Right lobe of liver (tissue), 6 donors: ENCODE measurements around the gene C2orf81. TPM values are rescaled to one million over a fixed set of nuclear protein-coding genes. Genes with fewer than 3 reads are reported as not detected.
A peak's percentile ranks its signal among the peaks of the same experiment; 100 is the strongest.

Experiments
- ATAC-seq, 4 donors: fragments of 200-7000 bp; cut with Tn5 transposase; one replicate each; pipeline ENCODE4 v1.9.1; 2020; ENCODE audit warnings: mild to moderate bottlenecking in 4 of 4, moderate library complexity in 4 of 4
- DNase-seq, 3 donors: peaks; one replicate each; pipeline ENCODE4 v3.0.0-alpha.2; 2020
- H3K27ac ChIP-seq, 3 donors: fragments of 200-600 bp; one replicate each; pipeline ENCODE4 v1.8.0; 2022
- H3K27me3 ChIP-seq, 2 donors: fragments of 200-600 bp; one replicate each; pipeline ENCODE4 v1.8.0; 2022
- H3K36me3 ChIP-seq, 4 donors: fragments of 200-600 bp; sonication (generic) in 1 of 4; one replicate each; pipeline versions ENCODE4 v1.5.1 to v1.8.0; 2017 to 2022; ENCODE audit warnings: control low read depth in 1 of 4
- H3K4me1 ChIP-seq, 4 donors: fragments of 200-600 bp; sonication (generic) in 1 of 4; one replicate each; pipeline versions ENCODE4 v1.5.1 to v1.8.0; 2017 to 2022; ENCODE audit warnings: control low read depth in 1 of 4
- H3K4me3 ChIP-seq, 3 donors: fragments of 200-600 bp; one replicate each; pipeline ENCODE4 v1.8.0; 2022
- H3K9me3 ChIP-seq, 4 donors: fragments of 200-600 bp; sonication (generic) in 1 of 4; one replicate each; pipeline versions ENCODE4 v1.5.1 to v1.8.0; 2017 to 2022; ENCODE audit warnings: control low read depth in 1 of 4
- POLR2A ChIP-seq: fragments of 450-650 bp; IDR thresholded peaks from one replicate; pipeline ENCODE4 v1.6.1; 2017; ENCODE audit warnings: antibody characterized with exemption, mild to moderate bottlenecking
- WGBS: methylation state at CpG from one replicate; pipeline ENCODE4 v1.1.6; 2018; ENCODE audit warnings: low coverage, low lambda C conversion rate; ENCODE audit not compliant: insufficient coverage; ENCODE audit errors: missing lambda C conversion rate; 5-methylcytosine and 5-hydroxymethylcytosine counted together
- intact Hi-C, 2 donors: fragments of 100-400 bp; cut with DNase I; formaldehyde crosslinking; loops; one replicate each; pipeline versions ENCODE4 v1.11.2 to v1.14.1; 2022
- total RNA-seq, 6 experiments: library from RNA; depleted of rRNA in 2 of 6; stranded (reverse); fragments of >200 nt in 2 of 6; fragmentation: NEBNext Ultra II Directional in 3 of 6; extraction: Animal tissue kit (Norgen Biotek cat#: 25700) in 3 of 6; gene quantifications; one replicate each; pipeline versions ENCODE4 v1.1.0 to v1.2.4, GENCODE V29; 2016 to 2023
- TF ChIP-seq, protein P1 (sequence below), 4 donors: fragments of 200-600 bp in 3 of 4; fragments of 450-650 bp in 1 of 4; IDR thresholded peaks; one replicate each; pipeline versions ENCODE4 v1.5.1 to v1.8.0; 2016 to 2022; ENCODE audit warnings: antibody characterized with exemption in 4 of 4, mild to moderate bottlenecking in 2 of 4
- donor health status: DM: no; HTN: yes; CAD: no.
- donor health status: DM: no; HTN: no; CAD: no.
- donor health status: DM: no; HTN: no; CAD: no.
- donor health status: DM: no; HTN: yes; CAD: no.
- donor health status: DM: no; HTN: yes; CAD: no.

Gene C2orf81
- total RNA-seq, 6 experiments from 2014 or later: 0.18 to 0.56 (median 0.31) TPM; not detected in 1

DNA sequence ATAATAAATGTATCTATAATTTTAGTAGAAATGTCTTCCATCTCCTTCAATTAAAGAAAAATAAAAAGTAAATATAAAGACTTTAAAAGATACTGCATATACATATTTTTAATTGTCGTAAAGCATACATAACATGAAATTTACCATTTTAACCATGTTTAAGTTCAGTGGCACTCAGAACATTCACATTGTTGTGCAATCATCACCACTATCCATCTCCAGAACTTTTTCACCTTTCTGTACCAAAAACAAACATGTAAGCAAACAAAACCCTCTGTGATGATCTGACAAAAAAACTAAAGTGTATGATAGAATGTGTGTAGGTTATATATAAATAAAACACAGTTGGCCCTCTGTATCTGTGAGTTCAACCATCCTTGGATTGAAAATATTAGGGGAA is 27.9 kb downstream of the C2orf81 start:
- ATAC-seq: no peak
- no peak for DNase-seq
- TF ChIP-seq, protein P1, sequence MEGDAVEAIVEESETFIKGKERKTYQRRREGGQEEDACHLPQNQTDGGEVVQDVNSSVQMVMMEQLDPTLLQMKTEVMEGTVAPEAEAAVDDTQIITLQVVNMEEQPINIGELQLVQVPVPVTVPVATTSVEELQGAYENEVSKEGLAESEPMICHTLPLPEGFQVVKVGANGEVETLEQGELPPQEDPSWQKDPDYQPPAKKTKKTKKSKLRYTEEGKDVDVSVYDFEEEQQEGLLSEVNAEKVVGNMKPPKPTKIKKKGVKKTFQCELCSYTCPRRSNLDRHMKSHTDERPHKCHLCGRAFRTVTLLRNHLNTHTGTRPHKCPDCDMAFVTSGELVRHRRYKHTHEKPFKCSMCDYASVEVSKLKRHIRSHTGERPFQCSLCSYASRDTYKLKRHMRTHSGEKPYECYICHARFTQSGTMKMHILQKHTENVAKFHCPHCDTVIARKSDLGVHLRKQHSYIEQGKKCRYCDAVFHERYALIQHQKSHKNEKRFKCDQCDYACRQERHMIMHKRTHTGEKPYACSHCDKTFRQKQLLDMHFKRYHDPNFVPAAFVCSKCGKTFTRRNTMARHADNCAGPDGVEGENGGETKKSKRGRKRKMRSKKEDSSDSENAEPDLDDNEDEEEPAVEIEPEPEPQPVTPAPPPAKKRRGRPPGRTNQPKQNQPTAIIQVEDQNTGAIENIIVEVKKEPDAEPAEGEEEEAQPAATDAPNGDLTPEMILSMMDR (IDR thresholded peaks at IDR 0.05): no peak
- no peak for TF ChIP-seq POLR2A
- H3K27me3 ChIP-seq: no peaks in the 10 kb centered on the region
- no peaks in the 10 kb centered on the region for H3K9me3 ChIP-seq
- H3K4me1 ChIP-seq: peaks cover 0 to 22% (median 10%) of the 10 kb centered on the region in 4 donors
- intact Hi-C loops: no loop called here
- no peak overlapping the region for H3K4me3 ChIP-seq
- WGBS: 55% methylated on average over 1 of the region's 1 CpG
- H3K27ac ChIP-seq: no peak overlapping the region
- no peaks in the 10 kb centered on the region for H3K36me3 ChIP-seq

DNA sequence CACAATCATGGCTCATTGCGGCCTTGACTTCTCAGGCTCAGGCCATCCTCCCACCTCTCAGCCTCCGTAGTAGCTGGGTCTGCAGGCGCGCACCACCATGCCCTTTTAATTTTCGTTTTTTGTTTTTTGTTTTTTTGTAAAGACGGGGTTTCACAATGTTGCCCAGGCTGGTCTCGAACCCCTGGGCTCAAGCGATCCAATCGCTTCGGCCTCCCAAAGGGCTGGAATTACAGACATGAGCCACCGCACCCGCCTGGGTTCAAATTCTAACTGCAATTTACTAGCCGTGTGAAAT is 29.0 kb downstream of the C2orf81 start:
- no peak for TF ChIP-seq POLR2A
- TF ChIP-seq, protein P1 (IDR thresholded peaks at IDR 0.05): no peak
- WGBS: 55% methylated on average over 13 of the region's 13 CpGs
- Histone ChIP-seq H3K27ac (no peak overlapping the region), H3K36me3 (no peaks in the 10 kb centered on the region), H3K9me3 (no peaks in the 10 kb centered on the region), H3K4me3 (peak overlapping the region in 2 of 3 donors; percentile 84 to 92), H3K27me3 (no peaks in the 10 kb centered on the region), H3K4me1 (peaks cover 0 to 22% (median 10%) of the 10 kb centered on the region in 4 donors)
- ATAC-seq: peak in 1 of 4 donors; percentile 9
- intact Hi-C loops: no loop called here
- no peak for DNase-seq

DNA sequence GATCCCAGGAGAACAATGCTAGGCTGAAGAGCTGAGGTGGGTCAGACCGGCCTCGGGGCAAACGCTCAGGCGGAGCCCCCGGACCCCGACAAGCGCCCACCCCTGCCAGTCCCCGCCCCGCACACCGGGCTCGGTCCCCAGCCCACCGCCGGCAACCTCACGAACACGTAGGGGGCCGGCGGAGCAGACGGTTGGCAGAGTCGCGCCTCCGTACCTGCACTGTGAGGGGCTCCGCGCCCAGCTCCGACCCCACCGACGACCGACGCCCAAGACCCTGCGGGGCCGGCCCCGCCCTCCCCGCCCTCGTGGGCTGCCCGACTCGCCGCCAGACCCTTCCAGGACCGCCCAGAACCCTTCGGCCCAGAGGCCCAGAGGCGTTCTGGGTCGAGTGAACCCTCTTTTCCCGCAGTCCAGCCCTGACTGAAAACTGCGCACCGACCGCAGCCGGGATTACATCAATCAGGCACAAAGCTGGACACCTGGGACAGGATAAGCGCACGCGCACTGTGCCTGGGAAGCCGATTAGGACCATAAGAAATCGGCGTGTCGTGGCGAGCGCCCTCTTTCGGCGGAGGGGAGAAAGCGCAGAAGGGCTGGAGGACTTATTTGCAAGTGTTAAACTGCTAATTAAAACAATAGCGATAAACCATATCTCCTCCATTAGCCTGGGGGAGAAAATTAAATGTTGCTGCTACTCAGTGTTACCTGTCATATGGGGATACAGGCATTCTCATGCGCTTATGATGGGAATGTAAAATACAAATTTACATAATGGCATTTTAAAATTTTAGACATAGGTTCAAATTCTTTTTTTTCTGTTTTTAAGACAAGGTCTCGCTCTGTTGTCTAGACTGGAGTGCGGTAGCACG is 29.6 kb downstream of the C2orf81 start:
- Histone ChIP-seq H3K9me3 (no peaks in the 10 kb centered on the region), H3K27me3 (no peaks in the 10 kb centered on the region), H3K4me1 (peaks cover 0 to 22% (median 10%) of the 10 kb centered on the region in 4 donors), H3K27ac (peak overlapping the region; percentile 87 to 97 (median 90)), H3K4me3 (peak overlapping the region; percentile 84 to 96 (median 92)), H3K36me3 (no peaks in the 10 kb centered on the region)
- DNase-seq: peak; percentile 93 to 96 (median 95)
- TF ChIP-seq, protein P1 (IDR thresholded peaks at IDR 0.05): peak; percentile 90 to 97 (median 96)
- TF ChIP-seq POLR2A: peak; percentile 34
- intact Hi-C loops: no loop called here
- under 1% methylated on average over 44 of the region's 62 CpGs for WGBS
- peak; percentile 93 to 98 (median 96) for ATAC-seq

DNA sequence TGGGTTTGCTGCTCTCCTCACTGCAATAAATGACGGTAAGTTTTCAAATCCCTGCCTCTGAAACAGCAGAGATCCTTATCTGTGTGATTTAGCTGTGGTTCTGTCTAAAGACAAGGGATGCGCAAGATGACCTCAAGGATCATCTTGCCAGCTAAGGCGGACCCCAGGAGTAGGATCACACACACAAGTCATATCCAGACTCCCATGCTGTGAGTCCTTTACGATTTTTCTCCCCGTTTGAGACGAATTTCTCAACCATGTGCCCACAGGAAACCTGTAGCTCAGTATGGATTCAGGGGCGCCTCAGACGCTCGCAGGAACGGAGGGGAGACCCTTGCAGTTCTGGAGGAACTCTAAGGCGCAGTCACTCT is 30.2 kb downstream of the C2orf81 start:
- H3K27ac ChIP-seq: peak overlapping the region; percentile 87 to 97 (median 90)
- intact Hi-C loops: no loop called here
- H3K4me3 ChIP-seq: peak overlapping the region; percentile 84 to 96 (median 92)
- TF ChIP-seq, protein P1 (IDR thresholded peaks at IDR 0.05): no peak
- no peak for TF ChIP-seq POLR2A
- no peaks in the 10 kb centered on the region for H3K36me3 ChIP-seq
- WGBS: 6% methylated on average over 6 of the region's 11 CpGs
- peak in 3 of 4 donors; percentile 30 to 52 (median 50) for ATAC-seq
- no peaks in the 10 kb centered on the region for H3K27me3 ChIP-seq
- DNase-seq: no peak
- peaks cover 0 to 22% (median 10%) of the 10 kb centered on the region in 4 donors for H3K4me1 ChIP-seq
- no peaks in the 10 kb centered on the region for H3K9me3 ChIP-seq
